Urinary bladder (tissue), 2 donors: ENCODE measurements around the gene PROKR2. TPM values are rescaled to one million over a fixed set of nuclear protein-coding genes. Genes with fewer than 3 reads are reported as not detected.

Source experiments
- polyA plus RNA-seq: library from polyadenylated mRNA; stranded (reverse); fragments of 200-250 nt; gene quantifications from one replicate; pipeline ENCODE4 v1.2.3, GENCODE V29; 2013
- small RNA-seq: library from RNA; depleted of rRNA; stranded (forward); fragments of <200 nt; gene quantifications from one replicate; pipeline ENCODE3, GENCODE V24; 2014
- total RNA-seq: library from RNA; depleted of rRNA; stranded (reverse); fragments of >200 nt; gene quantifications from one replicate; pipeline ENCODE4 v1.2.3, GENCODE V29; 2014
- donor health status: healthy.

The PROKR2 gene
- total and polyA plus RNA-seq, 2 donors, result not detected

Small RNA genes lying within 50 kb of the gene (small RNA-seq; reads per million reads assigned to genes)
- not detected for gene RNA5-8SP7

Other genes starting within 250 kb of the PROKR2 start
- 131 TPM for gene TMEM230, start 203.9 kb downstream of the PROKR2 start, total RNA-seq
- gene TMEM230, start 203.9 kb downstream of the PROKR2 start, polyA plus RNA-seq, result 116 TPM
- 91.9 TPM for gene PCNA, start 197.0 kb downstream of the PROKR2 start, total RNA-seq
- gene PCNA, start 197.0 kb downstream of the PROKR2 start, polyA plus RNA-seq, result 56.8 TPM
- 36.9 TPM for gene CDS2, start 189.9 kb downstream of the PROKR2 start, total RNA-seq
- gene CDS2, start 189.9 kb downstream of the PROKR2 start, polyA plus RNA-seq, result 22.1 TPM